ENCODE data around the gene CLDN8.

The CLDN8 gene

GRCh38 chr21:30200000-30200399, 15.9 kb downstream of the CLDN8 start:
- DNase-seq, result no peak

- no peak for DNase-seq
Measured at GRCh38 chr21:30194701-30195299, 21.1 kb downstream of the CLDN8 start.

- DNase-seq, result no peak
Measured at GRCh38 chr21:30193201-30193600, 22.7 kb downstream of the CLDN8 start.

- DNase-seq, result no peak
Measured at GRCh38 chr21:30190554-30190953, 25.3 kb downstream of the CLDN8 start.

GRCh38 chr21:30189773-30190172, 26.1 kb downstream of the CLDN8 start:
- no peak for DNase-seq

GRCh38 chr21:30186242-30186641, 29.7 kb downstream of the CLDN8 start:
- no peak for DNase-seq

- no peak for DNase-seq
Measured at GRCh38 chr21:30168086-30168485, 47.8 kb downstream of the CLDN8 start.

- DNase-seq, result no peak
Measured at GRCh38 chr21:30166705-30167104, 49.2 kb downstream of the CLDN8 start, which contains the start of gene CLDN17. Gene CLDN17, minus strand, starts transcription at chr21:30166805. Its CDS starts 188 bp downstream, at chr21:30166617.

GRCh38 chr21:30166171-30166570, 49.7 kb downstream of the CLDN8 start:
- no peak for DNase-seq

GRCh38 chr21:30164796-30165195, 51.1 kb downstream of the CLDN8 start:
- DNase-seq, result no peak
